PC-3 (cell line): ENCODE data around the gene GIPC2.

Experiments
- CTCF ChIP-seq: fragments of 300-600 bp; sonication (generic); conservative IDR thresholded peaks from 2 replicates; pipeline ENCODE4 v1.5.1; 2017; ENCODE audit warnings: antibody characterized with exemption, low read depth, mild to moderate bottlenecking, low read length
- EZH2 ChIP-seq: fragments of 300-600 bp; sonication (generic); IDR thresholded peaks from one replicate; pipeline ENCODE4 v1.6.1; 2017; ENCODE audit warnings: antibody characterized with exemption, mild to moderate bottlenecking, low read length; ENCODE audit not compliant: unreplicated experiment
- EZH2phosphoT487 ChIP-seq: fragments of 300-600 bp; sonication (generic); IDR thresholded peaks from 2 replicates; pipeline ENCODE4 v1.6.1; 2018; ENCODE audit warnings: mild to moderate bottlenecking, antibody characterized with exemption, low read length, borderline replicate concordance

GRCh38 chr1:78068681-78069283, 23.0 kb downstream of the GIPC2 start:
- TF ChIP-seq CTCF = no peak
- no peak for TF ChIP-seq EZH2phosphoT487
- TF ChIP-seq EZH2 = no peak
